ENCODE measurements around the gene SNX22.

- TF ChIP-seq POLR2A (IDR thresholded peaks at IDR 0.05; ENCODE audit: low read length) (no peak), GATA1 (IDR thresholded peaks at IDR 0.05; ENCODE audit: low read depth, low read length) (no peak)
Observed at GRCh38 chr15:64144565-64145281, 6.8 kb upstream of the SNX22 start.

Data from erythroblast (primary cell).